SIG-M5 treated with dmso at 0.1 percent for 504 hours (cell line): ENCODE data around the gene CEP104.

ENCODE experiments used
- DNase-seq: peaks from one replicate; lab custom pipeline; 2025; ENCODE audit not compliant: unreplicated experiment; lab: John Stamatoyannopoulos, UW

The CEP104 gene

GRCh38 chr1:3856923-3857790 lies at the start of gene CEP104, which contains the start of gene DFFB:
Gene CEP104 (minus strand): TSS chr1:3857211. CDS start chr1:3852407, 4,804 bp downstream.
Gene DFFB (plus strand): TSS chr1:3857476. CDS start chr1:3857604, 128 bp downstream.
- peak; percentile 79 for DNase-seq

- no peak for DNase-seq
Measured at GRCh38 chr1:3906672-3907020, 49.6 kb upstream of the CEP104 start.

GRCh38 chr1:3905953-3906671 lies 49.1 kb upstream of the CEP104 start:
- no peak for DNase-seq

- no peak for DNase-seq
Measured at GRCh38 chr1:3905266-3905952, 48.4 kb upstream of the CEP104 start.

GRCh38 chr1:3904843-3905185 lies 47.8 kb upstream of the CEP104 start:
- no peak for DNase-seq

- DNase-seq, result no peak
Measured at GRCh38 chr1:3904006-3904842, 47.2 kb upstream of the CEP104 start.

- no peak for DNase-seq
Measured at GRCh38 chr1:3903141-3904005, 46.4 kb upstream of the CEP104 start.

GRCh38 chr1:3902571-3903091 lies 45.6 kb upstream of the CEP104 start:
- no peak for DNase-seq

GRCh38 chr1:3902111-3902511 lies 45.1 kb upstream of the CEP104 start:
- DNase-seq, result no peak

GRCh38 chr1:3900969-3901529 lies 44.0 kb upstream of the CEP104 start:
- DNase-seq, result peak; percentile 83

GRCh38 chr1:3900150-3900968 lies 43.3 kb upstream of the CEP104 start, which contains the start of gene C1orf174:
Gene C1orf174 (minus strand): TSS chr1:3900272. CDS start chr1:3900186, 86 bp downstream.
- peak; percentile 94 for DNase-seq

GRCh38 chr1:3899754-3900149 lies 42.7 kb upstream of the CEP104 start:
- no peak for DNase-seq

- DNase-seq, result peak; percentile 21
Measured at GRCh38 chr1:3898994-3899753, 42.2 kb upstream of the CEP104 start.

- DNase-seq, result no peak
Measured at GRCh38 chr1:3898475-3898735, 41.4 kb upstream of the CEP104 start.

- no peak for DNase-seq
Measured at GRCh38 chr1:3896396-3897000, 39.5 kb upstream of the CEP104 start.

- no peak for DNase-seq
Measured at GRCh38 chr1:3895951-3896325, 38.9 kb upstream of the CEP104 start.

GRCh38 chr1:3895279-3895950 lies 38.4 kb upstream of the CEP104 start:
- DNase-seq, result no peak
